GM19193 (cell line): Measurements from ENCODE around the gene TMEM202.

Source experiments
- POLR2A ChIP-seq: IDR thresholded peaks from 4 replicates; pipeline ENCODE4 v1.6.1; 2011; ENCODE audit not compliant: insufficient read depth, insufficient read length; ENCODE audit errors: extremely low read depth

Gene TMEM202

GRCh38 chr15:72389231-72389630, 8.9 kb upstream of the TMEM202 start:
- TF ChIP-seq POLR2A = no peak

DNA sequence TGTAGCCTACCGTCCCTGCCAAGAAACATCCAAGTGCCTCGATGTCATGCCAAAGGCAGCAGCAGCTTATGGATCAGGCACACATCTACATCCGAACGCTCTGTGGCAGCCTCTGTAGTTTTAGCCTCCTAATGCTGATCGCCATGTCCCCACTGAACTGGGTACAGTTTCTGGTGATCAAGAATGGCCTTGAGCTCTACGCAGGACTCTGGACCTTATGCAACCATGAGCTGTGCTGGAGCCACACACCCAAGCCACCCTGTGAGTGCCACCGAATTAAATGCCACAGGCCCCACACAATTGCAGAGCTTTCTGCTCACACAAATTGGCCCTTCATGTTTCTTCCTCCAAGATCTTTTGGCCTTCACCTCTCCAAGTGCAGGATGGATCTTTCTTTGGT, 543 bp downstream of the TMEM202 start:
- no peak for TF ChIP-seq POLR2A

- no peak for TF ChIP-seq POLR2A
Measured at GRCh38 chr15:72402726-72403125, 4.6 kb downstream of the TMEM202 start.

GRCh38 chr15:72404356-72404755, 6.3 kb downstream of the TMEM202 start:
- TF ChIP-seq POLR2A = no peak

GRCh38 chr15:72404841-72405240, 6.7 kb downstream of the TMEM202 start:
- no peak for TF ChIP-seq POLR2A

DNA sequence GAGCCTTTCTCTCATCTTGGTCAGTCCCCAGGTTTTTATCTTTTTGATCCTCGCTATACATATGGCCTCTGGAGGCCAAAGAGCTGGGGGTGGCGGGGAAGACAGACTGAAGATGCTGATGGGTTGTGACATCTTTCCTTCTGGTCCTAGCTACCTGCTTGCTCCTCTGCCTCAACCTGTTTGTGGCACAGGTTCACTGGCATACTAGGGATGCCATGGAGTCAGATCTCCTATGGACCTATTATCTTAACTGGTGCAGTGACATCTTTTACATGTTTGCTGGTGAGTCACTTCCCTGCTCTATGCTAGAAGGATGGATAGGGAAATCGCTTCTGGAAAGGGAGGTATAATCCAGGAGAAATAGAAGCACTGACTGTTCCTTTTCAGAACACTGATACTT, 8.8 kb downstream of the TMEM202 start:
- TF ChIP-seq POLR2A = no peak

GRCh38 chr15:72411111-72411510, 13.0 kb downstream of the TMEM202 start:
- no peak for TF ChIP-seq POLR2A

GRCh38 chr15:72411544-72411943, 13.4 kb downstream of the TMEM202 start:
- no peak for TF ChIP-seq POLR2A

DNA sequence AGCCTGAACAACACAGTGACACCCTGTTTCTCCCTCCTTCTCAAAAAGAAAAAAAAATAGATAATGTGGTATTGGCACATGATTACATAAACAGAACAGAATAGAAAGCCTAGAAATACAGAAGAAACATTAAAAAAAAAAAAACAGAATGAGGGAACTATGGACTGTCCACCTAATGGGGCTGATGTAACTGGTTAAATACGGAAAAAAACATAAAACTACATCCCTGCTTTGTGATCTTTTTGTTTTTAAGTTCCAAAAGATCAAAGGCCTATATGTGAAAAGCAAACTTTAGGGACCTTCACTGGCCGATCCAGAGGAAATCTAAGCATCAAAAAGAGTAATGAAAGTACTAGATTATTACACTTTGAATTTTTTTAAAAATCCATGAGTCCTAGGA, 17.2 kb downstream of the TMEM202 start:
- TF ChIP-seq POLR2A = no peak

DNA sequence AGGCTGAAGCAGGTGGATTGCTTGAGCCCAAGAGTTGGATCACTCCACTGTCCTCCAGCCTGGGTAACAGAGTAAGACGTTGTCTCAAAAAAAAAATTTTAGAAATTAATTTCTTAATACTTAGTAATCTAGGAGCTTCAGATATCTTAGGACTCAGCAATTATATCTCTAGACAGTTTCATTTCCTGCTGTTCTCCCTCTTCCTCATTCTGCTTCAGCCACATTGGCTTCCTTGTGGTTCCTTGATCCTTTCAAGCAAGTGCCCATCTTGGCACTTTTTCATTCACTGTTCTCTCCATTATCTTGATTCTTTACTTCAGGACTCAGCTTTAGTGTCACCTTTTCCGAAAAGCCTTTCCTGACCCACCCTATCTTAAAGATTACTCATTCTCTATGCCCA, 22.5 kb downstream of the TMEM202 start:
- TF ChIP-seq POLR2A = no peak

- no peak for TF ChIP-seq POLR2A
Measured at GRCh38 chr15:72421484-72421883, 23.4 kb downstream of the TMEM202 start.

DNA sequence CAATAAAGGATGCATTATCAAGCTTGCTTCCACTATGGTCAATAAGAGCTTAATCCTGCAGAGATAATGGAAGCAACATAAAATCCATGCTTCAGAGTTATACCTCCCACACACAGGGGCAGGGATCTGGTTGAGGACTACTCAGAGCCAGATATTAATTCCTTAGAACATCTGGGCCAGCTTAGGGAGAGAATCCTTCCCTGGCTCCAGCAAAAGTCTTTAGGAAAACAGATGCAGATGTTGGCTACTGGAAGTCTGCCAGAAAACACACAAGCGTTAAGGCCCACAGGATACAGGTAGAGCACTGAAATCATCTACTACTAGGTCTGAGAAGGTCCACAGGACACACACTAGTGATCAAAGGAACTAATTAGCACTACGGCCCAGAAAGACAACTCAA, 25.2 kb downstream of the TMEM202 start:
- no peak for TF ChIP-seq POLR2A

- no peak for TF ChIP-seq POLR2A
Measured at GRCh38 chr15:72426753-72427152, 28.6 kb downstream of the TMEM202 start.

- TF ChIP-seq POLR2A = no peak
Measured at GRCh38 chr15:72437650-72438316, 39.7 kb downstream of the TMEM202 start.

- TF ChIP-seq POLR2A = no peak
Measured at GRCh38 chr15:72445426-72445825, 47.3 kb downstream of the TMEM202 start.

GRCh38 chr15:72450805-72451204, 52.7 kb downstream of the TMEM202 start:
- TF ChIP-seq POLR2A = no peak

DNA sequence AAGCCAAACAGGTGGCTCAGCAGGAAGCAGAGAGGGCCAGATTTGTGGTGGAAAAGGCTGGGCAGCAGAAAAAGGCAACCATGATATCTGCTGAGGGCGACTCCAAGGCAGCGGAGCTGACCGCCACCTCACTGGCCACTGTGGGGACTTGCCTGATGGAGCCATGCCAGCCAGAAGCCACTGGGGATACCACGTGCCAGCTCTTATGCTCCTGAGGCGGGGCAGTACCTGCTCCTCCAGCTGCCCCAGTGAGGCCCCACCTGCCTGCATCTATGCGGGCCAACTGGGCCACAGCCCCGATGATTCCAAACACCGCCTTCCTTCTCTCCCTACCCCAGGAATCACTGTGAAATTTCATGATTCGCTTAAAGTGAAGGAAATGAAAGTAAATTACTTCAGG, 53.1 kb downstream of the TMEM202 start:
- TF ChIP-seq POLR2A = no peak
